ENCODE data around the gene CDSN.

CDSN gene

DNA sequence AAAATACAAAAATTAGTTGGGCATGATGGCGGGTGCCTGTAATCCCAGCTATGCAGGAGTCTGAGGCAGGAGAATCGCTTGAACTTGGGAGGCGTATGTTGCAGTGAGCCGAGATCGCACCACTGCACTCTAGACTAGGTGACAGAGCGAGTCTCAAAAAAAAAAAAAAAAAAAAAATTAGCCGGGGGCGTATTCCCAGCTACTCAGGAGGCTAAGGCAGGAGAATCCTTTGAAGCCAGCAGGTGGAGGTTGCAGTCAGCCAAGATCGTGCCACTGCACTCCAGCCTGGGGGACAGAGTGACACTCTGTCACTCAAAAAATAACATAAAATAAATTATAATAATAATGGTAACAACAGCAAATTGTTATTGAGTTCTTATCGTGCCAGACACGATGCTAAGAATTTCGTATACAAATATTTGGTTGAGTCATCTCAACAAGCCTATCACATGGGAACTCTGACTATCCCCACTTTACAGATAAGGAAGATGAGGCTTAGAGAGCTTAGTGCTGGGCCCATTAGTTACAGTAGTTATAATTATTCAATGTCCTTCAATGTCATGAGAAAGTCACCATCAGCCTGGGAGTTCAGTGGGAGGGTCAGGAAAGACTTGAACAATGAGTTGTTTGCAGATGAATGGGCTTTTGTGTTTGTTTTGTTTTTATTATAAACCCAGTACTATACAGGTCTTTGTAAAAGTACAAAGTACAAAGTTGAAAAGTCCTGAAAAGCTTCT, 27.3 kb downstream of the CDSN start:
- Histone ChIP-seq H3K9ac (ENCODE audit: low read depth, low read length) (no peak overlapping the region), H3K27me3 (ENCODE audit: insufficient read depth, low read length) (no peaks in the 10 kb centered on the region), H3K4me3 (ENCODE audit: low read length) (no peak overlapping the region), H3K9me3 (ENCODE audit: insufficient read depth, low read depth, low read length) (no peaks in the 10 kb centered on the region), H3K36me3 (ENCODE audit: insufficient read depth, low read depth, low read length) (no peaks in the 10 kb centered on the region), H3K27ac (ENCODE audit: low read length) (no peak overlapping the region), H3K4me1 (ENCODE audit: insufficient read depth, low read length) (peaks cover 3% of the 10 kb centered on the region; the same call in 1 of the 2 replicates)

DNA sequence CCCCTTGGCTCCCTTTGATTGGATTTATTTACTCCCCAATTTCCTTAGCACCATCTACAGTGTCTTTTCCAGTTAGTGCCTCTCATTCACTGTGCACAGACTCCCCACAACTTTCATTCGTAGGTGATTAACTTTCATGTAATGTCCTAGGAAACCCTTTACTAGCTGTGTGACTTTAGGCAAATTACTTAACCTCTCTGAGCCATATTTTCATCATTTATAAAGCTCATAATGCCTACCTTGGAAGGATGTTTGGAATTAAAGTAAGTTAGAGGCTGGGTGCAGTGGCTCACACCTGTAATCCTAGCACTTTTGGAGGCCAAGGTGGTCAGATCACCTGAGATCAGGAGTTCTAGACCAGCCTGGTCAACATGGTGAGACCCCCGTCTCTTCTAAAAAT, 28.0 kb downstream of the CDSN start:
- Histone ChIP-seq H3K9ac (ENCODE audit: low read depth, low read length) (no peak overlapping the region), H3K36me3 (ENCODE audit: insufficient read depth, low read depth, low read length) (no peaks in the 10 kb centered on the region), H3K9me3 (ENCODE audit: insufficient read depth, low read depth, low read length) (no peaks in the 10 kb centered on the region), H3K27ac (ENCODE audit: low read length) (no peak overlapping the region), H3K27me3 (ENCODE audit: insufficient read depth, low read length) (no peaks in the 10 kb centered on the region), H3K4me1 (ENCODE audit: insufficient read depth, low read length) (peaks cover 4% of the 10 kb centered on the region; the same call in 1 of the 2 replicates), H3K4me3 (ENCODE audit: low read length) (no peak overlapping the region)

DNA sequence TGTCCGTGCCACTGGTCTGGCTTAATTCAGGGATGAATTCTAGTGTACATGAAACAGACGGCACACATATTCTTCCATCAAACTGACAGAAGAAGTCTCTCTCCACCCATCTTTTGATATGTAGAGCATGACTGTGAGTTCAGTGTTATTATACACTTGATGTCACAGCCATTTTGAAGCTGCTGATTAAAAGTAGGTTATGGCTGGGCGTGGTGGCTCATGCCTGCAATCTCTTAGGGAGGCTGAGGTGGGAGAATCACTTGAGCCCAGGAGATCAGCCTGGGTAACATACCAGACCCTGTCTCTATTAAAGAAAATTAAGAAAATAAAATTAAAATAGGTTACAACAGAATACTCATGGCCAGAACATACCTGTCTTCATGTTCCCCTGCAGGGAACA, 28.6 kb downstream of the CDSN start:
- Histone ChIP-seq H3K27ac (ENCODE audit: low read length) (no peak overlapping the region), H3K9me3 (ENCODE audit: insufficient read depth, low read depth, low read length) (no peaks in the 10 kb centered on the region), H3K4me1 (ENCODE audit: insufficient read depth, low read length) (peaks cover 6% of the 10 kb centered on the region; the same call in 1 of the 2 replicates), H3K4me3 (ENCODE audit: low read length) (no peak overlapping the region), H3K27me3 (ENCODE audit: insufficient read depth, low read length) (0 out of 2 replicates have a peak, but pooled peaks cover 5% of the 10 kb centered on the region), H3K9ac (ENCODE audit: low read depth, low read length) (no peak overlapping the region), H3K36me3 (ENCODE audit: insufficient read depth, low read depth, low read length) (no peaks in the 10 kb centered on the region)

DNA sequence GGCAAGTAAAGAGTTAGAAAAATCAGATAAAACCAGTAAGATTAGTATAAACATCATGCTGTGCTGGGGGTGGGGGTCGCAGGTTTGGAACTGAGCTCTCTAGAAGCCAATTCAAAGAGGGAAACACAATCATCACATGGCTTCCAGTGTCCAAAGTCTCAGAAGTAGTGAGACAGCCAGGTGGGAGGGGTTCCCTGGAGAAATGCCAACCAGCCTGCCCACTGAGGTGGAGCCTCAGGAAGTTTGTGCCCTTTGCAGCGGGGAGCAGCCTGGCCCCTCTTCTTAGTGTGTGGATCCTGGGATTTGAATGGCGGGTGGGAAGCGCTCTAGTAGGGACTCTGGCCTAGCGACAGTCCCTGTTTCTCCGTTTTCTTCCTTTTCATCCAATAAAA, 29.3 kb downstream of the CDSN start:
- Histone ChIP-seq H3K9ac (ENCODE audit: low read depth, low read length) (no peak overlapping the region), H3K4me3 (ENCODE audit: low read length) (no peak overlapping the region), H3K27me3 (ENCODE audit: insufficient read depth, low read length) (0 out of 2 replicates have a peak, but pooled peaks cover 6% of the 10 kb centered on the region), H3K4me1 (ENCODE audit: insufficient read depth, low read length) (peaks cover 6% of the 10 kb centered on the region; the same call in 1 of the 2 replicates), H3K9me3 (ENCODE audit: insufficient read depth, low read depth, low read length) (no peaks in the 10 kb centered on the region), H3K36me3 (ENCODE audit: insufficient read depth, low read depth, low read length) (no peaks in the 10 kb centered on the region), H3K27ac (ENCODE audit: low read length) (no peak overlapping the region)

DNA sequence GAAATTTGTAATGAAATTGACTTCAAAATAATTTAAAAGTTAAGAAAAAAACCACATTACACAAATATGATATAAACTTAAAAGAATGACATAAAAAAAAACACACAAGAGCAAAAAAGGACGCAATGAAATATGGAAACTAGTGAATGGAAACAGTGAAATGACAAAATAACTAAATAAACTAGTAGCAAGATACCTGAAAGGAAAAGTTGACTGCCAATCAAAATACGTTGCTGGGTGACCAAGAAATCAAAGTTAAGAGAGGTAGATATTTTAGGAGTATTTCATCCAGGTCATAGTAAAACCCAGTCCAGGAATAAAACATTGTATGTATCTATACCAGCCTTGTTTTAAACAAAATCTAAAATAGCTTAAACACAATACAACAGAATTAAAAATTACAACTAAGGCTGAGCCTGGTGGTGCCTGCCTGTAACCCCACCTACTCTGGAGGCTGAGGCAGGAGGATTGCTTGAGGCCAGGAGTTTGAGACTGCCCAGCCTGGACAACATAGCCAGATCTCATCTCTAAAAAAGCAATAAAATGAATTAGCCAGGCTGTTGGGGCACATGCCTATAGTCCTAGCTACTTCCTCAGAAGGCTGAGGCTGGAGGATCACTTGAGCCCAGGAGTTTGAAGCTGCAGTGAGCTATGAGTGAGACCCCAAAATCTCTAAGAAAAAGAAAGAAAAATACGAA, 29.8 kb downstream of the CDSN start:
- H3K4me3 ChIP-seq (ENCODE audit: low read length): no peak overlapping the region
- 0 out of 2 replicates have a peak, but pooled peaks cover 6% of the 10 kb centered on the region for H3K27me3 ChIP-seq (ENCODE audit: insufficient read depth, low read length)
- H3K36me3 ChIP-seq (ENCODE audit: insufficient read depth, low read depth, low read length): no peaks in the 10 kb centered on the region
- H3K27ac ChIP-seq (ENCODE audit: low read length): no peak overlapping the region
- no peaks in the 10 kb centered on the region for H3K9me3 ChIP-seq (ENCODE audit: insufficient read depth, low read depth, low read length)
- H3K4me1 ChIP-seq (ENCODE audit: insufficient read depth, low read length): peaks cover 6% of the 10 kb centered on the region; the same call in 1 of the 2 replicates
- H3K9ac ChIP-seq (ENCODE audit: low read depth, low read length): no peak overlapping the region

DNA sequence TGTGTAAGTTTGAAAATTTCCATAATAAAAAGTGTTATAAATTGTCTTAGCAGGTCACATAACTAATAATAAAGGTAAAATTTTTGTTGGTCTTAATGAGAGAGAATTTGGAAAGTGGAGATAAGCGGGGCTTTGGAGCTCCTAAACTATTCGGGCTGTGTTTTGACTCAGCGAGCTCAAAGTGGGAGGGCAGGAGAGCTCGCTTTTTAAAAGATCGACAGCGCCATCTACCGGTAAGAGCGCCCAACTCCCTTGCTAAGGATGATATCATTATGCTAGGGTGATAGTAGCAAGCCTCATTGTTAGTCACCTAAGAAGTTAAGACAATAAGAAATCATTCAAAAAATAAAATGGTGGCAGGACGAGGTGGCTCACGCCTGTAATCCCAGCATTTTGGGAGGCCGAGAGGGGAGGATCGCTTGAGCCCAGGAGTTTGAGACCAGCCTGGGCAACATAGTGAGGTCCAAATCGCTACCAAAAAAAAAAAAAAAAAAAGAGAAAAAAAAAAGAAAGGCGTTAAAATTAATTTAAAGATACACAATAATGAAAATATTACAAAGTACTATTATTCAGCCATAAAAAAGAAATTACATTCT, 32.7 kb downstream of the CDSN start:
- Histone ChIP-seq H3K27ac (ENCODE audit: low read length) (no peak overlapping the region), H3K4me3 (ENCODE audit: low read length) (no peak overlapping the region)

DNA sequence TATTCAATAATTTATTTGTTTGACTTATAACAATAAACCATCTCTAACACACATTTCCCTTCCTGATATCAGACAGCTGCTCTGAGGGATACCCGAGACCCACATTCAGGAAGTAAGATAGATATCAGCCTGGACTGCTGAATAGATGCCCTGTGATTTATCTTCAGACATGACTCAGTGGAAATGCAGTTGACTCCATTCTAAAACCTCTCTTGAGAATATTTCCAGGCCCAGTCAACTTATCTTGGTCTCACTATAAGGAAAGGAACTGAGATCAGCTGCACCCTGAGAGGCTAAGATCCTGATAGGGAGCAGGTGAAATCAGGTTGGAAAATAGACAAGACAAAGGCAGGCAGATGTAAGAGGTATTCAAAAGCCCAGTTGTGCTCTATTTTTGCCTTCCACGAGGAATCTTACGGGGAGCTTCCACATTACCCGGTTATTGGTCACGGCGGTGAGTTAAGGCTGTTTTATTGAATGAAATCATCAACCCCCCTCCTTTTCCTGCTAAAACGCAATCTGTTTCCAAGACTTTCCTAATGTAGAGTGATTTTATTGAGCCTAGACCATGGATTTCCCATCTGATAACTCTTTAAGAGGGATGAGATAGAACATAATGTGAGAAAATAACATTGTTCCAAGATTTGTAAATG, 33.3 kb downstream of the CDSN start:
- Histone ChIP-seq H3K27ac (ENCODE audit: low read length) (no peak overlapping the region), H3K9me3 (ENCODE audit: insufficient read depth, low read depth, low read length) (no peaks in the 10 kb centered on the region), H3K9ac (ENCODE audit: low read depth, low read length) (no peak overlapping the region)

More for the DNA sequence above, 32.7 kb downstream of the CDSN start:
- H3K4me1 ChIP-seq (ENCODE audit: insufficient read depth, low read length): peaks cover 3% of the 10 kb centered on the region; the same call in 1 of the 2 replicates
- no peak overlapping the region for H3K9ac ChIP-seq (ENCODE audit: low read depth, low read length)
- 0 out of 2 replicates have a peak, but pooled peaks cover 6% of the 10 kb centered on the region for H3K27me3 ChIP-seq (ENCODE audit: insufficient read depth, low read length)
- H3K36me3 ChIP-seq (ENCODE audit: insufficient read depth, low read depth, low read length): no peaks in the 10 kb centered on the region
- no peaks in the 10 kb centered on the region for H3K9me3 ChIP-seq (ENCODE audit: insufficient read depth, low read depth, low read length)

DNA sequence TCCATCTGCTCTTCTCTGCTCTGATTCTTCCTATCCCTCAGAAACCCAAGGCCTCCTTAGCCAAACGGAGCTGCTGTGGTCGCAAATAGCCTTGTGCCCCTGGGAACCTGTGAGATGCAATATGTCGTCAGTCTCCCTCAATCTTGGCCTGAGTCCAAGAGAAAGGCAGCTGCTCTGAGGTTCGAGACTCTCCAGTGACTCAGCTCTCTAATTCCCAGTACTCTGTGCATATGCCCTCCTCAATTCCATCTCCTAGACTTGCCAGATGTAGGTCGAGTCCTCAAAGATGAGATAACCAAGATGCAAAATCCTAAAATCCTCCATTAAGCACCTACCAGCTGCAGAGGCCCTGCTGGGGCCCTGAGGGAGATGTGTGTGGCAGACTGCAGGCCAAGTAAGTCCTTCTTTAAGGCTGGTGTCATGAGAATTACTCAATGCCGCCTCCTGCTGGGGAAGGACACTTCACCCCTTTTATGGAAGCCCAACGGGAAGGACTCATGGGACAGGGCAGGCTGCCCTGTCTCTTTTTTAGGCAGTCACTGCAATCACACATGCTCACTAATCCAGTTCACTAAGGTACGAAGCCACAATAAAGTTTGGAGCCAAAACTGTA, 36.4 kb downstream of the CDSN start:
- Histone ChIP-seq H3K27me3 (ENCODE audit: insufficient read depth, low read length) (0 out of 2 replicates have a peak, but pooled peaks cover 6% of the 10 kb centered on the region), H3K4me1 (ENCODE audit: insufficient read depth, low read length) (peaks cover 7% of the 10 kb centered on the region; the same call in 1 of the 2 replicates), H3K9ac (ENCODE audit: low read depth, low read length) (no peak overlapping the region), H3K4me3 (ENCODE audit: low read length) (no peak overlapping the region), H3K36me3 (ENCODE audit: insufficient read depth, low read depth, low read length) (no peaks in the 10 kb centered on the region), H3K27ac (ENCODE audit: low read length) (no peak overlapping the region), H3K9me3 (ENCODE audit: insufficient read depth, low read depth, low read length) (no peaks in the 10 kb centered on the region)

More for the DNA sequence above, 33.3 kb downstream of the CDSN start:
- H3K27me3 ChIP-seq (ENCODE audit: insufficient read depth, low read length): 0 out of 2 replicates have a peak, but pooled peaks cover 6% of the 10 kb centered on the region
- H3K4me1 ChIP-seq (ENCODE audit: insufficient read depth, low read length): peaks cover 3% of the 10 kb centered on the region; the same call in 1 of the 2 replicates
- H3K4me3 ChIP-seq (ENCODE audit: low read length): no peak overlapping the region
- H3K36me3 ChIP-seq (ENCODE audit: insufficient read depth, low read depth, low read length): no peaks in the 10 kb centered on the region

DNA sequence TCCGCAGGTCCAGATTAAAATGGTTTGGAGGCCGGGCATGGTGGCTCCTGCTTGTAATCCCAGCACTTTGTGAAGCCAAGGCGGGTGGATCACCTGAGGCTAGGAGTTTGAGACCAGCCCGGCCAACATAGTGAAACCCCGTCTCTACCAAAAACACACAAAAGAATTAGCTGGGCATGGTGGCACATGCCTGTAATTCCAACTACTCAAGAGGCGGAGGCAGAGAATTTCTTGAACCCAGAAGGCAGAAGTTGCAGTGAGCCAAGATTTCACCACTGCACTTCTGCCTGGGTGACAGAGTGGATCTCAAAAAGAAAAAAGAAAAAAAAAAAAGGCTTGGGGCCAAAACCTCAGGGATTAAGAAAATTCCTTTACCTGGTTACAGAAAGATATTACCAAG, 38.4 kb downstream of the CDSN start:
- no peak overlapping the region for H3K4me3 ChIP-seq (ENCODE audit: low read length)
- no peak overlapping the region for H3K9ac ChIP-seq (ENCODE audit: low read depth, low read length)
- 0 out of 2 replicates have a peak, but pooled peaks cover 3% of the 10 kb centered on the region for H3K27me3 ChIP-seq (ENCODE audit: insufficient read depth, low read length)
- H3K27ac ChIP-seq (ENCODE audit: low read length): no peak overlapping the region
- H3K9me3 ChIP-seq (ENCODE audit: insufficient read depth, low read depth, low read length): no peaks in the 10 kb centered on the region
- H3K4me1 ChIP-seq (ENCODE audit: insufficient read depth, low read length): peaks cover 5% of the 10 kb centered on the region; the same call in 1 of the 2 replicates
- no peaks in the 10 kb centered on the region for H3K36me3 ChIP-seq (ENCODE audit: insufficient read depth, low read depth, low read length)

DNA sequence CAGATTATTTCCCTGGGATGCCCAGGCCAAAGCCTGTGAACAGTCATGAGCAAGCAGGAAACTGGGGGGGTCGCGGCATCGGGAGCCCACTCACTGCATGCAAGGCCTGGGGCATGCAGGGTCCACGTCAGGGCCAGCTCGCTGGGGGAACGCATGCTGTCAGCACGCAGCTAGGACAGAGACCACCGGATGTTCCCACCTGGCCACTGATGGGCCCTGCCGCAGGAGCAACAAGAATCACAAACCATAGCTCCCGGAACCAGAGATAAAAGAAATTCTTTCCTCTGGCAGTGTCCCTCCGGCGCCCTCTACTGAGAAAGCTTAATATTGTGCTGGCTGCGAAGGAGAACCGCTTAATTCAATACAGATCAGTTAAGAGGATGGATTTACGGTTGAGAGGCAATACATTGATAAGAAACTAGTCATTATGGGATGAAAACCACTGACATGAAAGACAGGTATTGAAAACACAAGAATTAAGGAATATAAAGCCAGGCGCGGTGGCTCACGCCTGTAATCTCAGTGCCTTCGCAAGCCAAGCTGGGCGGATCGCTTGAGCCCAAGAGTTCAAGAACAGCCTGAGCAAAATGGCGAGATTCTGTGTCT, 40.5 kb downstream of the CDSN start:
- Histone ChIP-seq H3K4me3 (ENCODE audit: low read length) (no peak overlapping the region), H3K36me3 (ENCODE audit: insufficient read depth, low read depth, low read length) (no peaks in the 10 kb centered on the region), H3K4me1 (ENCODE audit: insufficient read depth, low read length) (peaks cover 5% of the 10 kb centered on the region; the same call in 1 of the 2 replicates), H3K9me3 (ENCODE audit: insufficient read depth, low read depth, low read length) (no peaks in the 10 kb centered on the region), H3K27me3 (ENCODE audit: insufficient read depth, low read length) (no peaks in the 10 kb centered on the region), H3K9ac (ENCODE audit: low read depth, low read length) (no peak overlapping the region), H3K27ac (ENCODE audit: low read length) (no peak overlapping the region)
